A549 (cell line): Measurements from ENCODE around the gene OCA2.

Source experiments
- CBX2 ChIP-seq: fragments of 200-600 bp; sonication (generic); IDR thresholded peaks from 2 replicates; pipeline ENCODE4 v1.6.1; 2016; ENCODE audit warnings: low read depth, mild to moderate bottlenecking, borderline replicate concordance
- CTCF ChIP-seq: fragments of >200 bp; sonication (Bioruptor Twin); formaldehyde crosslinking; IDR thresholded peaks from 3 replicates; pipeline ENCODE4 v1.5.1; 2016
- EHMT2 ChIP-seq: fragments of 200-600 bp; sonication (generic); IDR thresholded peaks from 2 replicates; pipeline ENCODE4 v1.6.1; 2016; ENCODE audit warnings: antibody characterized with exemption, low read depth, mild to moderate bottlenecking, moderate library complexity
- EP300 ChIP-seq, 2 experiments: fragments of >200 bp; sonication (Bioruptor Twin); formaldehyde crosslinking; IDR thresholded peaks; 2 replicates in 1 of 2; 3 replicates in 1 of 2; pipeline ENCODE4 v1.6.1; 2016 to 2017
- ESRRA ChIP-seq: fragments of 150-350 bp; IDR thresholded peaks from 2 replicates; pipeline ENCODE4 v1.6.1; 2014; ENCODE audit warnings: mild to moderate bottlenecking, low read length, borderline replicate concordance
- JUNB ChIP-seq: fragments of >200 bp; sonication (Bioruptor Twin); formaldehyde crosslinking; IDR thresholded peaks from 2 replicates; pipeline ENCODE4 v1.6.1; 2016
- KDM1A ChIP-seq: fragments of 200-600 bp; sonication (generic); IDR thresholded peaks from 2 replicates; pipeline ENCODE4 v1.6.1; 2016; ENCODE audit warnings: low read depth, mild to moderate bottlenecking
- MAX ChIP-seq: IDR thresholded peaks from 2 replicates; pipeline ENCODE4 v1.6.1; 2012
- MYC ChIP-seq: IDR thresholded peaks from 2 replicates; pipeline ENCODE4 v1.6.1; 2012; ENCODE audit warnings: mild to moderate bottlenecking, inconsistent platforms, low read length, improper control_type of control experiment, borderline replicate concordance
- POLR2A ChIP-seq: IDR thresholded peaks from 2 replicates; pipeline ENCODE4 v1.6.1; 2012; ENCODE audit warnings: mild to moderate bottlenecking, low read length
- POLR2AphosphoS2 ChIP-seq: conservative IDR thresholded peaks from 2 replicates; pipeline ENCODE4 v1.6.1; 2012; ENCODE audit warnings: low read length, improper control_type of control experiment, inconsistent platforms
- RARB ChIP-seq: fragments of 250-450 bp; sonication (Bioruptor Pico); IDR thresholded peaks from 2 replicates; pipeline ENCODE4 v1.8.0; 2021; ENCODE audit warnings: mild to moderate bottlenecking, moderate library complexity
- ZNF302 ChIP-seq: fragments of 250-450 bp; sonication (Bioruptor Pico); IDR thresholded peaks from 2 replicates; pipeline ENCODE4 v1.9.0; 2021; ENCODE audit warnings: inconsistent platforms, mild to moderate bottlenecking, moderate library complexity

GRCh38 chr15:27743638-27744037 is 355.5 kb downstream of the OCA2 start:
- no peak for TF ChIP-seq CTCF
- TF ChIP-seq POLR2AphosphoS2 = no peak
- TF ChIP-seq RARB = no peak
- no peak for TF ChIP-seq POLR2A
- no peak for TF ChIP-seq MAX
- no peak for TF ChIP-seq JUNB
- no peak for TF ChIP-seq CBX2
- no peak for TF ChIP-seq ZNF302 (CRISPR knock-in tag)
- TF ChIP-seq EP300 (IDR thresholded peaks at IDR 0.05) = no peak
- no peak for TF ChIP-seq KDM1A
- TF ChIP-seq MYC = no peak
- no peak for TF ChIP-seq ESRRA
- TF ChIP-seq EHMT2 = no peak
